Type B pancreatic cell (in vitro differentiated cells): ENCODE results near the gene EFNA5. TPM values are rescaled to one million over a fixed set of nuclear protein-coding genes. Genes with fewer than 3 reads are reported as not detected.
A peak's percentile ranks its signal among the peaks of the same experiment; 100 is the strongest.

Experiments used
- DNase-seq: peaks from one replicate; pipeline ENCODE4 v3.0.0; 2021; ENCODE audit warnings: mixed read lengths; ENCODE audit not compliant: unreplicated experiment; ENCODE audit errors: extremely low spot score
- H3K27ac Mint-ChIP-seq: 2 replicates; pipeline ENCODE4 v1.8.0; 2021; ENCODE audit warnings: mild to moderate bottlenecking, mixed read lengths
- H3K27me3 Mint-ChIP-seq: 2 replicates; pipeline ENCODE4 v1.8.0; 2021; ENCODE audit warnings: mixed read lengths
- H3K36me3 Mint-ChIP-seq: 2 replicates; pipeline ENCODE4 v1.8.0; 2021; ENCODE audit warnings: mixed read lengths
- H3K4me1 Mint-ChIP-seq: one replicate; pipeline ENCODE4 v1.8.0; 2021; ENCODE audit warnings: mixed read lengths; ENCODE audit not compliant: unreplicated experiment
- H3K4me3 Mint-ChIP-seq: 2 replicates; pipeline ENCODE4 v1.8.0; 2021; ENCODE audit warnings: mild to moderate bottlenecking, mixed read lengths
- H3K9me3 Mint-ChIP-seq: 2 replicates; pipeline ENCODE4 v1.8.0; 2021; ENCODE audit warnings: mixed read lengths
- CTCF ChIP-seq: fragments of 200-600 bp; sonication (generic); conservative IDR thresholded peaks from 2 replicates; pipeline ENCODE4 v1.5.0; 2021; ENCODE audit warnings: antibody characterized with exemption, mild to moderate bottlenecking
- total RNA-seq: library from RNA; stranded (reverse); gene quantifications from 2 replicates; pipeline ENCODE4 v1.2.1, GENCODE V29; 2021; ENCODE audit warnings: low replicate concordance

Gene EFNA5
- total RNA-seq, 1 donor from 2014 or later: 65.0 TPM

DNA sequence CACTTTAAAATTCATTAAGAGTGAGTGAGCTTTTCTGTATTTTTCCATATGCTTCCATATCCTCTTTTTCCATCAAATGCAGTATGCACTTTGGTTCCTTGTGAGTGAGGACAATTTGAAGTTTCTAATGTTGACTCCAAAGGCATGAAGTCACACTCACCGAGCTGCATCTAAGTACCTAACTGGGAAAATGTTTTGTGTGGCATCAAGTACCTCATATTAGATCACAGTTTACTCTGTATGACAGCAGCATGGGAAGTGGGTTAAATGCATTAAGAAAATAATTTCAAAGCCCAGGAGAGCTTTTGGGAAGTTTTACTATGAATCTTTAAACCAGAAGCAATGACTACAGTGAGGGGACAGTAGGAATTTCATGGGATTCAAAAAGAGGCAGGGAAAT is 207.0 kb downstream of the EFNA5 start:
- peaks cover 71% of the 10 kb centered on the region for H3K4me1 Mint-ChIP-seq
- H3K27ac Mint-ChIP-seq: no peak overlapping the region
- no peaks in the 10 kb centered on the region for H3K9me3 Mint-ChIP-seq
- H3K4me3 Mint-ChIP-seq: no peak overlapping the region
- H3K36me3 Mint-ChIP-seq: no peaks in the 10 kb centered on the region
- TF ChIP-seq CTCF: no peak
- no peak for DNase-seq
- H3K27me3 Mint-ChIP-seq: no peaks in the 10 kb centered on the region

- H3K9me3 Mint-ChIP-seq: no peaks in the 10 kb centered on the region
- H3K27me3 Mint-ChIP-seq: no peaks in the 10 kb centered on the region
- H3K27ac Mint-ChIP-seq: peak overlapping the region; percentile 30
- no peak for TF ChIP-seq CTCF
- peaks cover 3% of the 10 kb centered on the region for H3K36me3 Mint-ChIP-seq
- peak overlapping the region; percentile 21 for H3K4me3 Mint-ChIP-seq
- peaks cover 59% of the 10 kb centered on the region for H3K4me1 Mint-ChIP-seq
- no peak for DNase-seq
Observed at GRCh38 chr5:107461770-107462169, 209.0 kb downstream of the EFNA5 start.

GRCh38 chr5:107460789-107461188 is 209.9 kb downstream of the EFNA5 start:
- H3K36me3 Mint-ChIP-seq: peaks cover 3% of the 10 kb centered on the region
- H3K9me3 Mint-ChIP-seq: no peaks in the 10 kb centered on the region
- H3K4me1 Mint-ChIP-seq: peaks cover 57% of the 10 kb centered on the region
- peak overlapping the region; percentile 5 for H3K27ac Mint-ChIP-seq
- no peak overlapping the region for H3K4me3 Mint-ChIP-seq
- no peaks in the 10 kb centered on the region for H3K27me3 Mint-ChIP-seq
- no peak for TF ChIP-seq CTCF
- DNase-seq: no peak

DNA sequence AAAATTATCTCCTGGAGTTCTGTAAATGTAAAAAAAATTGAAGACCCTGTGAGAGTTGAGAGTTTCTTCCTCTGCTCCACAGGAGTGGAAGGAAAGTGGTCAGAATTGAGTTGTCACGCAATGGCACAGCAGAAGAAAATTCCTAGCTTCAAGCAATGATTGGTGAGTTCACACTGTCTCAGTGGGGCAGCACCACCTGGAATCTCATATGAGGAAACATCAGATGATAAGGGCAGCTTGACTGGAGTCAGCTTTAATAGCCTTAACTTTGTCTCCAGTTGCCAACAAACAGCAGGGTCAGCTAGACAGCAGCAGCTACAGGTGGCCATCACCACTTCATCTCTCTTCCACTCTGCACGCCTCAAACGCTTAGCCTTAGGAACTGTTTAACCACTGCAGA is 211.1 kb downstream of the EFNA5 start:
- TF ChIP-seq CTCF: no peak

GRCh38 chr5:107458322-107458721 is 212.4 kb downstream of the EFNA5 start:
- no peak for DNase-seq
- Mint-ChIP-seq H3K27ac (no peak overlapping the region), H3K4me3 (no peak overlapping the region), H3K36me3 (peaks cover 3% of the 10 kb centered on the region), H3K27me3 (no peaks in the 10 kb centered on the region), H3K4me1 (peaks cover 58% of the 10 kb centered on the region), H3K9me3 (no peaks in the 10 kb centered on the region)
- TF ChIP-seq CTCF: no peak

More for the DNA sequence above, 211.1 kb downstream of the EFNA5 start:
- no peaks in the 10 kb centered on the region for H3K27me3 Mint-ChIP-seq
- DNase-seq: no peak
- H3K27ac Mint-ChIP-seq: no peak overlapping the region
- H3K9me3 Mint-ChIP-seq: no peaks in the 10 kb centered on the region
- peaks cover 3% of the 10 kb centered on the region for H3K36me3 Mint-ChIP-seq
- H3K4me3 Mint-ChIP-seq: no peak overlapping the region
- H3K4me1 Mint-ChIP-seq: peaks cover 61% of the 10 kb centered on the region

GRCh38 chr5:107457881-107458280 is 212.9 kb downstream of the EFNA5 start:
- H3K4me3 Mint-ChIP-seq: no peak overlapping the region

More at GRCh38 chr5:107457881-107458280, 212.9 kb downstream of the EFNA5 start:
- no peaks in the 10 kb centered on the region for H3K9me3 Mint-ChIP-seq
- DNase-seq: no peak
- no peak overlapping the region for H3K27ac Mint-ChIP-seq
- peaks cover 58% of the 10 kb centered on the region for H3K4me1 Mint-ChIP-seq
- no peaks in the 10 kb centered on the region for H3K27me3 Mint-ChIP-seq
- H3K36me3 Mint-ChIP-seq: peaks cover 3% of the 10 kb centered on the region
- no peak for TF ChIP-seq CTCF
